Nephron (organoid): Measurements from ENCODE around the gene FOXN4.
"Not testable (repeated sequence)": the region's sequence is repeated elsewhere in the genome, so short reads cannot be mapped to it uniquely, and the experiment has no call there.

Experiments used
- H3K27ac Mint-ChIP-seq, 3 experiments: 2 replicates each; pipeline ENCODE4 v1.8.0; 2020; ENCODE audit warnings: mixed read lengths in 3 of 3, mild to moderate bottlenecking in 2 of 3, moderate library complexity in 1 of 3
- H3K27me3 Mint-ChIP-seq: 2 replicates; pipeline ENCODE4 v1.8.0; 2021; ENCODE audit warnings: low read depth, mild to moderate bottlenecking, moderate library complexity, mixed read lengths
- H3K36me3 Mint-ChIP-seq: 2 replicates; pipeline ENCODE4 v1.8.0; 2020; ENCODE audit warnings: low read depth, mixed read lengths
- H3K4me1 Mint-ChIP-seq: 2 replicates; pipeline ENCODE4 v1.8.0; 2020; ENCODE audit warnings: mixed read lengths
- H3K4me3 Mint-ChIP-seq, 3 experiments: 2 replicates each; pipeline ENCODE4 v1.8.0; 2020; ENCODE audit warnings: mild to moderate bottlenecking in 3 of 3, mixed read lengths in 3 of 3, moderate library complexity in 2 of 3
- H3K9me3 Mint-ChIP-seq: 2 replicates; pipeline ENCODE4 v1.8.0; 2020; ENCODE audit warnings: mixed read lengths
- CTCF ChIP-seq, 3 experiments: fragments of 200-600 bp; sonication (generic); IDR thresholded peaks; one replicate each; pipeline ENCODE4 v1.5.0; 2021; ENCODE audit warnings: antibody characterized with exemption in 3 of 3; ENCODE audit not compliant: unreplicated experiment in 3 of 3

Gene FOXN4

GRCh38 chr12:109331301-109331952 is 22.3 kb upstream of the FOXN4 start:
- TF ChIP-seq CTCF (IDR thresholded peaks at IDR 0.05; ENCODE audit: unreplicated experiment in 3 of 3), result no peak

DNA sequence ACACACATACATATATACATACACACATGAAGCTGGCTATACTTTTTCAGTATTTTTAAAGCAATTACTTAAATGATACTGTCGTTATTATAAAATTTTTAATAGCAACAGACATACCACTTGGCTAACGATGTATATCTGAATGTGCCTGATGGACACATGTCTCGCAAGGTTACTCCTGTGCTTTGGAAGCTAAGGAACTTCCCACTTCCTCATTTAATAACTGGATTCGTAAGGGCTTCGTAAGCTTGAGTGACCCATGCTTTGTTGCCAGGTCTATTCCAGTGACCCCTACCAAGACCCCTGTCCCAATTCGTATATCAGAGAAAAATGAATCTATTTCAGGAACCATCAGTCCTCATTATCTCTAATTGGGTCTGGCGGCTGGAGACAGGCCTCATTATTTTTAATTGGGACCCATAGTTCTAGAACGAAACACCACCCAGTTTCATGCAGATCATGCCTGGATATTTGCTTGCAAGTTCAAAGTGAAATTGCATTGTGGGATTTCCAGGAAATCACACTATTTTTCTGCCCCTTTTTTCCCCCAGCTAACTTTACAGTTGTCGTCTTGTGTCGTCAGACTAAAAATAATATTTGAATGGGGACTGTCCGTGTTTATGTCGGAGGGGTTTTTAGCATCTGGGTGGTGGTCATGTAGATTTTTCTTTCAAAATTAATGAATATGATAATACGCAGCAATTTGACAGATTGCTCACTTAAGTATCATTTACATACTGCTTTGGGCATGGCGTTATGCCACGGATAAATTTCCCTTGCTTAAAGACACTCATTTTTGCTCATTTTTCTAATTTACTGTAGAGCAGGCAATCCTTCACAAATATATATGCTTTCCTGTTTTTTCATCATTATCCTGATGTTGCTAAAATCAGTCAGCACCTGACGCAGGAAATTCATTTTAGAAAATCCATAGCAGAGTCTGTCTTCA is 21.5 kb upstream of the FOXN4 start:
- no peaks in the 10 kb centered on the region for H3K9me3 Mint-ChIP-seq
- no peak for TF ChIP-seq CTCF (IDR thresholded peaks at IDR 0.05; ENCODE audit: unreplicated experiment in 3 of 3)
- peak overlapping the region in 1 of 3 experiments; percentile 17 for H3K4me3 Mint-ChIP-seq

More at GRCh38 chr12:109331301-109331952, 22.3 kb upstream of the FOXN4 start:
- Mint-ChIP-seq H3K27me3 (peaks cover 8% of the 10 kb centered on the region), H3K4me1 (peaks cover 28% of the 10 kb centered on the region), H3K36me3 (no peaks in the 10 kb centered on the region), H3K9me3 (no peaks in the 10 kb centered on the region), H3K4me3 (peak overlapping the region in 2 of 3 experiments; percentile 24 to 40), H3K27ac (peak overlapping the region; percentile 76 to 91 (median 82))

GRCh38 chr12:109329686-109330085 is 20.6 kb upstream of the FOXN4 start:
- Mint-ChIP-seq H3K36me3 (no peaks in the 10 kb centered on the region), H3K27me3 (peaks cover 6% of the 10 kb centered on the region), H3K4me1 (peaks cover 28% of the 10 kb centered on the region), H3K27ac (peak overlapping the region; percentile 18 to 79 (median 42)), H3K9me3 (no peaks in the 10 kb centered on the region), H3K4me3 (no peak overlapping the region)
- TF ChIP-seq CTCF (IDR thresholded peaks at IDR 0.05; ENCODE audit: unreplicated experiment in 3 of 3), result no peak

More for the DNA sequence above, 21.5 kb upstream of the FOXN4 start:
- peak overlapping the region; percentile 79 to 91 (median 82) for H3K27ac Mint-ChIP-seq
- H3K27me3 Mint-ChIP-seq, result peaks cover 11% of the 10 kb centered on the region
- H3K36me3 Mint-ChIP-seq, result no peaks in the 10 kb centered on the region
- H3K4me1 Mint-ChIP-seq, result peaks cover 28% of the 10 kb centered on the region

DNA sequence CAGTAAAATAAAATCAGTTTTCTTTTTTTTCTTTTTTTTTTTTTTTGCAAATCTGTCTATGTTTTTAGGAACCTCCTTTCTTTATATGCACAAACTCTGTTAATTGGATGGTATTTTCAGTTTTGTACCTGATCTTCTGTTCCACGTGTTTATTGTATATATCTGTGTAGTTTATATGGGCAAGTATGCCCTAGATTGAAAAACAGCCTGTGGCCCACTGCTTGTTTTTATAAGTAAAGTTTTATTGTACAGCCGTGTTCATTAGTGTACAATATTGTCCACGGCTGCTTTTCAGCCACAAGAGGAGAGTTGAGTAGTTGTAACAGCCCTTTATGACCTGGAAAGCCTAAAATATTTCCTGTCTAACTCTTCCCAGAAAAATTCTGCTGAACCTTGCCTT is 19.9 kb upstream of the FOXN4 start:
- Mint-ChIP-seq H3K9me3 (no peaks in the 10 kb centered on the region), H3K4me1 (peaks cover 28% of the 10 kb centered on the region), H3K27me3 (peaks cover 9% of the 10 kb centered on the region), H3K36me3 (no peaks in the 10 kb centered on the region), H3K4me3 (no peak overlapping the region), H3K27ac (peak overlapping the region in 2 of 3 experiments; percentile 42 to 79)
- no peak for TF ChIP-seq CTCF (IDR thresholded peaks at IDR 0.05; ENCODE audit: unreplicated experiment in 3 of 3)

GRCh38 chr12:109321294-109321693 is 12.2 kb upstream of the FOXN4 start:
- not testable (repeated sequence) for H3K36me3 Mint-ChIP-seq, H3K4me1 Mint-ChIP-seq, H3K27ac Mint-ChIP-seq, H3K9me3 Mint-ChIP-seq, H3K4me3 Mint-ChIP-seq
- H3K27me3 Mint-ChIP-seq, result peaks cover 56% of the 10 kb centered on the region
